K562 (cell line): ENCODE results near the gene ARHGAP35.

ENCODE experiments used
- ERF ChIP-seq: fragments of 450-650 bp; formaldehyde crosslinking; IDR thresholded peaks from 2 replicates; pipeline ENCODE4 v1.4.0; 2020; ENCODE audit warnings: mild to moderate bottlenecking, mixed read lengths
- FOXJ2 ChIP-seq: fragments of 200-800 bp; sonication (Bioruptor generic); IDR thresholded peaks from 2 replicates; pipeline ENCODE4 v1.6.1; 2016; ENCODE audit warnings: missing genetic modification characterization, missing compliant biosample characterization
- FOXJ3 ChIP-seq: sonication (generic); formaldehyde crosslinking; IDR thresholded peaks from 2 replicates; pipeline ENCODE4 v1.4.0; 2020; ENCODE audit warnings: mild to moderate bottlenecking, missing genetic modification reagents
- MTA2 ChIP-seq: fragments of 450-650 bp; IDR thresholded peaks from 2 replicates; pipeline ENCODE4 v1.6.1; 2016; ENCODE audit warnings: low read depth
- NFYB ChIP-seq: IDR thresholded peaks from 2 replicates; pipeline ENCODE4 v1.6.1; 2011; ENCODE audit warnings: mild to moderate bottlenecking, moderate library complexity; ENCODE audit not compliant: insufficient read length; ENCODE audit errors: extremely low read depth
- POLR2A ChIP-seq: fragments of 450-650 bp; conservative IDR thresholded peaks from 2 replicates; pipeline ENCODE4 v1.6.1; 2016
- SMC3 ChIP-seq: conservative IDR thresholded peaks from 2 replicates; pipeline ENCODE4 v1.6.1; 2011; ENCODE audit warnings: low read depth, low read length, improper control_type of control experiment; ENCODE audit not compliant: insufficient read depth
- TBL1XR1 ChIP-seq, 2 experiments: IDR thresholded peaks; 2 replicates each; pipeline ENCODE4 v1.6.1; 2012; ENCODE audit warnings: improper control_type of control experiment in 2 of 2, low read length in 2 of 2, mild to moderate bottlenecking in 1 of 2
- ZNF263 ChIP-seq: sonication (generic); formaldehyde crosslinking; IDR thresholded peaks from 2 replicates; pipeline ENCODE4 v1.8.0; 2022; ENCODE audit warnings: mild to moderate bottlenecking, missing genetic modification reagents, borderline replicate concordance
- TF ChIP-seq, protein P1 (sequence below): fragments of 450-650 bp; IDR thresholded peaks from 2 replicates; pipeline ENCODE4 v1.6.1; 2016
- TF ChIP-seq, protein P2 (sequence below), 2 experiments: fragments of 450-650 bp; formaldehyde crosslinking in 1 of 2; IDR thresholded peaks; 2 replicates each; pipeline versions ENCODE4 v1.4.0 to v1.6.1; 2014 to 2020; ENCODE audit warnings: mild to moderate bottlenecking in 2 of 2, borderline replicate concordance in 1 of 2, low read depth in 1 of 2

DNA sequence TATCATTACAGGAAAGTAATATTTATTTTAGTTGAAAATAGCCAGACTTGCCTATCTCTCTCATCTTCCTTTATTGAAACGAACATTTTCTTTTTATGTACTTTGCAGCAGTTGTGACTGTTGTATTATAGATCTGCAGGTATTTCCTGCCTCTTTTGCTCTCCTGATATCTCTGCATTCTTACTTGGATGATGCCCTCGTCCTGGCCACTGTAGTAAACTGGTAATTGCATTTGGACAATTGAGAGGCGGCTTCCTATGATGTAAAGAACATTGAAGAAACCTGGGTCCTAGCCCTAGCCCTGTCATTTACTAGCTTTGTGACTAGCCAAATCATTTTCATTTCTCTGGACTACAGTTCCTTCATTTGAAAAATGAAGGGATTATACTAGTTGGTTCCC lies 6.4 kb downstream of the ARHGAP35 start:
- no peak for TF ChIP-seq MTA2
- TF ChIP-seq, protein P1, sequence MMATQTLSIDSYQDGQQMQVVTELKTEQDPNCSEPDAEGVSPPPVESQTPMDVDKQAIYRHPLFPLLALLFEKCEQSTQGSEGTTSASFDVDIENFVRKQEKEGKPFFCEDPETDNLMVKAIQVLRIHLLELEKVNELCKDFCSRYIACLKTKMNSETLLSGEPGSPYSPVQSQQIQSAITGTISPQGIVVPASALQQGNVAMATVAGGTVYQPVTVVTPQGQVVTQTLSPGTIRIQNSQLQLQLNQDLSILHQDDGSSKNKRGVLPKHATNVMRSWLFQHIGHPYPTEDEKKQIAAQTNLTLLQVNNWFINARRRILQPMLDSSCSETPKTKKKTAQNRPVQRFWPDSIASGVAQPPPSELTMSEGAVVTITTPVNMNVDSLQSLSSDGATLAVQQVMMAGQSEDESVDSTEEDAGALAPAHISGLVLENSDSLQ = no peak
- no peak for TF ChIP-seq FOXJ2 (tag)
- no peak for TF ChIP-seq TBL1XR1 (IDR thresholded peaks at IDR 0.05; ENCODE audit: low read length in 2 of 2)
- no peak for TF ChIP-seq SMC3
- TF ChIP-seq ERF = no peak
- no peak for TF ChIP-seq ZNF263
- TF ChIP-seq POLR2A = no peak
- no peak for TF ChIP-seq FOXJ3 (CRISPR knock-in tag)
- no peak for TF ChIP-seq NFYB
- TF ChIP-seq, protein P2, sequence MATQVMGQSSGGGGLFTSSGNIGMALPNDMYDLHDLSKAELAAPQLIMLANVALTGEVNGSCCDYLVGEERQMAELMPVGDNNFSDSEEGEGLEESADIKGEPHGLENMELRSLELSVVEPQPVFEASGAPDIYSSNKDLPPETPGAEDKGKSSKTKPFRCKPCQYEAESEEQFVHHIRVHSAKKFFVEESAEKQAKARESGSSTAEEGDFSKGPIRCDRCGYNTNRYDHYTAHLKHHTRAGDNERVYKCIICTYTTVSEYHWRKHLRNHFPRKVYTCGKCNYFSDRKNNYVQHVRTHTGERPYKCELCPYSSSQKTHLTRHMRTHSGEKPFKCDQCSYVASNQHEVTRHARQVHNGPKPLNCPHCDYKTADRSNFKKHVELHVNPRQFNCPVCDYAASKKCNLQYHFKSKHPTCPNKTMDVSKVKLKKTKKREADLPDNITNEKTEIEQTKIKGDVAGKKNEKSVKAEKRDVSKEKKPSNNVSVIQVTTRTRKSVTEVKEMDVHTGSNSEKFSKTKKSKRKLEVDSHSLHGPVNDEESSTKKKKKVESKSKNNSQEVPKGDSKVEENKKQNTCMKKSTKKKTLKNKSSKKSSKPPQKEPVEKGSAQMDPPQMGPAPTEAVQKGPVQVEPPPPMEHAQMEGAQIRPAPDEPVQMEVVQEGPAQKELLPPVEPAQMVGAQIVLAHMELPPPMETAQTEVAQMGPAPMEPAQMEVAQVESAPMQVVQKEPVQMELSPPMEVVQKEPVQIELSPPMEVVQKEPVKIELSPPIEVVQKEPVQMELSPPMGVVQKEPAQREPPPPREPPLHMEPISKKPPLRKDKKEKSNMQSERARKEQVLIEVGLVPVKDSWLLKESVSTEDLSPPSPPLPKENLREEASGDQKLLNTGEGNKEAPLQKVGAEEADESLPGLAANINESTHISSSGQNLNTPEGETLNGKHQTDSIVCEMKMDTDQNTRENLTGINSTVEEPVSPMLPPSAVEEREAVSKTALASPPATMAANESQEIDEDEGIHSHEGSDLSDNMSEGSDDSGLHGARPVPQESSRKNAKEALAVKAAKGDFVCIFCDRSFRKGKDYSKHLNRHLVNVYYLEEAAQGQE (IDR thresholded peaks at IDR 0.05; ENCODE audit: borderline replicate concordance) = no peak
- TF ChIP-seq, protein P2 (CRISPR knock-in tag; IDR thresholded peaks at IDR 0.05; ENCODE audit: low read depth) = no peak
